Measurements from ENCODE around the gene NR4A3.

The NR4A3 gene

GRCh38 chr9:99825172-99826046 lies 3.7 kb downstream of the NR4A3 start:
- DNase-seq (ENCODE audit: low read depth): no peak
- TF ChIP-seq, protein P1, sequence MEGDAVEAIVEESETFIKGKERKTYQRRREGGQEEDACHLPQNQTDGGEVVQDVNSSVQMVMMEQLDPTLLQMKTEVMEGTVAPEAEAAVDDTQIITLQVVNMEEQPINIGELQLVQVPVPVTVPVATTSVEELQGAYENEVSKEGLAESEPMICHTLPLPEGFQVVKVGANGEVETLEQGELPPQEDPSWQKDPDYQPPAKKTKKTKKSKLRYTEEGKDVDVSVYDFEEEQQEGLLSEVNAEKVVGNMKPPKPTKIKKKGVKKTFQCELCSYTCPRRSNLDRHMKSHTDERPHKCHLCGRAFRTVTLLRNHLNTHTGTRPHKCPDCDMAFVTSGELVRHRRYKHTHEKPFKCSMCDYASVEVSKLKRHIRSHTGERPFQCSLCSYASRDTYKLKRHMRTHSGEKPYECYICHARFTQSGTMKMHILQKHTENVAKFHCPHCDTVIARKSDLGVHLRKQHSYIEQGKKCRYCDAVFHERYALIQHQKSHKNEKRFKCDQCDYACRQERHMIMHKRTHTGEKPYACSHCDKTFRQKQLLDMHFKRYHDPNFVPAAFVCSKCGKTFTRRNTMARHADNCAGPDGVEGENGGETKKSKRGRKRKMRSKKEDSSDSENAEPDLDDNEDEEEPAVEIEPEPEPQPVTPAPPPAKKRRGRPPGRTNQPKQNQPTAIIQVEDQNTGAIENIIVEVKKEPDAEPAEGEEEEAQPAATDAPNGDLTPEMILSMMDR (IDR thresholded peaks at IDR 0.05; ENCODE audit: insufficient read depth, low read depth, low read length, missing control alignments): no peak
- H3K4me3 ChIP-seq (ENCODE audit: low read length): no peak overlapping the region

- H3K4me3 ChIP-seq (ENCODE audit: low read length): no peak overlapping the region
- TF ChIP-seq, protein P1 (IDR thresholded peaks at IDR 0.05; ENCODE audit: insufficient read depth, low read depth, low read length, missing control alignments): no peak
- peak; percentile 68 for DNase-seq (ENCODE audit: low read depth)
Observed at GRCh38 chr9:99826579-99826978, 4.9 kb downstream of the NR4A3 start.

- TF ChIP-seq, protein P1 (IDR thresholded peaks at IDR 0.05; ENCODE audit: insufficient read depth, low read depth, low read length, missing control alignments): no peak
- no peak overlapping the region for H3K4me3 ChIP-seq (ENCODE audit: low read length)
- DNase-seq (ENCODE audit: low read depth): no peak
Observed at GRCh38 chr9:99827244-99827643, 5.6 kb downstream of the NR4A3 start.

GRCh38 chr9:99828054-99828416 lies 6.3 kb downstream of the NR4A3 start:
- DNase-seq (ENCODE audit: low read depth): no peak
- H3K4me3 ChIP-seq (ENCODE audit: low read length): no peak overlapping the region
- TF ChIP-seq, protein P1 (IDR thresholded peaks at IDR 0.05; ENCODE audit: insufficient read depth, low read depth, low read length, missing control alignments): no peak

DNA sequence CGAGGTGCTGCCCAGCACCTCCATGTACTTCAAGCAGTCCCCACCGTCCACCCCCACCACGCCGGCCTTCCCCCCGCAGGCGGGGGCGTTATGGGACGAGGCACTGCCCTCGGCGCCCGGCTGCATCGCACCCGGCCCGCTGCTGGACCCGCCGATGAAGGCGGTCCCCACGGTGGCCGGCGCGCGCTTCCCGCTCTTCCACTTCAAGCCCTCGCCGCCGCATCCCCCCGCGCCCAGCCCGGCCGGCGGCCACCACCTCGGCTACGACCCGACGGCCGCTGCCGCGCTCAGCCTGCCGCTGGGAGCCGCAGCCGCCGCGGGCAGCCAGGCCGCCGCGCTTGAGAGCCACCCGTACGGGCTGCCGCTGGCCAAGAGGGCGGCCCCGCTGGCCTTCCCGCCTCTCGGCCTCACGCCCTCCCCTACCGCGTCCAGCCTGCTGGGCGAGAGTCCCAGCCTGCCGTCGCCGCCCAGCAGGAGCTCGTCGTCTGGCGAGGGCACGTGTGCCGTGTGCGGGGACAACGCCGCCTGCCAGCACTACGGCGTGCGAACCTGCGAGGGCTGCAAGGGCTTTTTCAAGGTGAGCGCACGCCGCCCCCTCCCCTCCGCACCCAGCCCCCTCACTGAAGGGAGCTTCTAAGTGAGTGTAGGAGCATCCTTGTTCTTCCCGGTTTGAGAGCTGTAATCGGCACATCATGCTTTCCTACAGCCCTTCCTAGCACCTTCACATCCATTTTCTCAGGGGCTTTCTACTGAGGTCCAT lies 6.9 kb downstream of the NR4A3 start:
- DNase-seq (ENCODE audit: low read depth): no peak
- TF ChIP-seq, protein P1 (IDR thresholded peaks at IDR 0.05; ENCODE audit: insufficient read depth, low read depth, low read length, missing control alignments): no peak
- H3K4me3 ChIP-seq (ENCODE audit: low read length): no peak overlapping the region

- DNase-seq (ENCODE audit: low read depth): no peak
- H3K4me3 ChIP-seq (ENCODE audit: low read length): no peak overlapping the region
- TF ChIP-seq, protein P1 (IDR thresholded peaks at IDR 0.05; ENCODE audit: insufficient read depth, low read depth, low read length, missing control alignments): no peak
Observed at GRCh38 chr9:99831857-99832557, 10.3 kb downstream of the NR4A3 start.

Data from epithelial cell of esophagus (primary cell).